OCI-LY7 (cell line): Measurements from ENCODE around the gene HOXA4. TPM values are rescaled to one million over a fixed set of nuclear protein-coding genes. Genes with fewer than 3 reads are reported as not detected.

Source experiments
- BruUV-seq: library from RNA; stranded (reverse); fragments of 400-500 nt; replicated peaks from 2 replicates; lab custom pipeline; 2021; lab: Mats Ljungman, UMichigan
- CTCF ChIA-PET: fragments of 300-600 bp; sonication (Branson Sonifier 250); formaldehyde crosslinking; loops from one replicate; lab custom pipeline; 2022; ENCODE audit warnings: antibody characterized with exemption; ENCODE audit not compliant: unreplicated experiment; lab: Charles Lee
- POLR2A ChIA-PET: fragments of 300-600 bp; sonication (Branson Sonifier 250); formaldehyde crosslinking; loops from one replicate; lab custom pipeline; 2022; ENCODE audit warnings: antibody characterized with exemption; lab: Charles Lee
- DNase-seq: peaks from one replicate; pipeline ENCODE4 v3.0.0-alpha.2; 2015; ENCODE audit warnings: low spot score
- H2AFZ ChIP-seq: fragments of 200-600 bp; sonication (generic), shearing (Covaris generic); 2 replicates; pipeline ENCODE4 v1.6.1; 2014; ENCODE audit warnings: mild to moderate bottlenecking, antibody characterized with exemption, low read length, moderate library complexity
- H3K27ac ChIP-seq: fragments of 200-600 bp; sonication (generic); 2 replicates; pipeline ENCODE4 v1.5.1; 2014; ENCODE audit warnings: mixed run types, low read depth, mild to moderate bottlenecking, moderate library complexity, low read length, inconsistent platforms; ENCODE audit not compliant: poor library complexity, severe bottlenecking
- H3K36me3 ChIP-seq: fragments of 200-600 bp; sonication (generic); 2 replicates; pipeline ENCODE4 v1.6.1; 2014; ENCODE audit warnings: mild to moderate bottlenecking, antibody characterized with exemption, low read length, moderate library complexity, mixed read lengths; ENCODE audit not compliant: insufficient read depth
- H3K4me1 ChIP-seq: fragments of 200-600 bp; sonication (generic); 2 replicates; pipeline ENCODE4 v1.5.1; 2014; ENCODE audit warnings: mild to moderate bottlenecking, low read length; ENCODE audit not compliant: insufficient read depth, poor library complexity, severe bottlenecking
- H3K4me2 ChIP-seq: fragments of 200-600 bp; sonication (generic); 2 replicates; pipeline ENCODE4 v1.6.1; 2014; ENCODE audit warnings: mild to moderate bottlenecking, low read length
- H3K4me3 ChIP-seq: fragments of 200-600 bp; sonication (generic); 2 replicates; pipeline ENCODE4 v1.5.1; 2014; ENCODE audit warnings: mild to moderate bottlenecking, low read depth, low read length; ENCODE audit not compliant: poor library complexity, severe bottlenecking
- H3K79me2 ChIP-seq: fragments of 200-600 bp; sonication (generic); 2 replicates; pipeline ENCODE4 v1.6.1; 2016; ENCODE audit warnings: low read depth, mild to moderate bottlenecking, low read length, moderate library complexity, mixed read lengths; ENCODE audit not compliant: insufficient read depth
- H3K9me2 ChIP-seq: fragments of 200-600 bp; sonication (generic); 2 replicates; pipeline ENCODE4 v1.6.1; 2016; ENCODE audit warnings: mild to moderate bottlenecking, low read length, mixed read lengths; ENCODE audit not compliant: insufficient read depth
- H3K9me3 ChIP-seq: fragments of 200-600 bp; sonication (generic); 2 replicates; pipeline ENCODE4 v1.6.1; 2014; ENCODE audit warnings: mild to moderate bottlenecking, mixed run types, low read length, mixed read lengths
- H4K20me1 ChIP-seq: fragments of 200-600 bp; sonication (generic); 2 replicates; pipeline ENCODE4 v1.6.1; 2014; ENCODE audit warnings: mild to moderate bottlenecking, antibody characterized with exemption, low read length, moderate library complexity, mixed read lengths; ENCODE audit not compliant: insufficient read depth
- EZH2phosphoT487 ChIP-seq: fragments of 200-600 bp; sonication (generic); IDR thresholded peaks from 2 replicates; pipeline ENCODE4 v1.6.1; 2018; ENCODE audit warnings: low read depth, borderline replicate concordance, mild to moderate bottlenecking, mixed run types, antibody characterized with exemption, low read length, moderate library complexity, mixed read lengths
- intact Hi-C: fragments of 100-400 bp; cut with micrococcal nuclease; formaldehyde crosslinking; loops from one replicate; pipeline ENCODE4 v1.10.0; 2022; ENCODE audit not compliant: unreplicated experiment
- total RNA-seq, 2 experiments: library from RNA; depleted of rRNA in 1 of 2; stranded (reverse); fragments of >200 nt in 1 of 2; shearing (Covaris generic) in 1 of 2; gene quantifications; 2 replicates each; pipeline ENCODE4 v1.2.3, GENCODE V29; 2014 to 2022
- TF ChIP-seq, protein P1 (sequence below): fragments of 200-600 bp; sonication (generic); conservative IDR thresholded peaks from 2 replicates; pipeline ENCODE4 v1.5.1; 2014; ENCODE audit warnings: mild to moderate bottlenecking, antibody characterized with exemption, low read length, moderate library complexity, mixed read lengths

The HOXA4 gene
- total RNA-seq, 2 experiments from 2014 or later = 2.0 TPM; not detected in 1

DNA sequence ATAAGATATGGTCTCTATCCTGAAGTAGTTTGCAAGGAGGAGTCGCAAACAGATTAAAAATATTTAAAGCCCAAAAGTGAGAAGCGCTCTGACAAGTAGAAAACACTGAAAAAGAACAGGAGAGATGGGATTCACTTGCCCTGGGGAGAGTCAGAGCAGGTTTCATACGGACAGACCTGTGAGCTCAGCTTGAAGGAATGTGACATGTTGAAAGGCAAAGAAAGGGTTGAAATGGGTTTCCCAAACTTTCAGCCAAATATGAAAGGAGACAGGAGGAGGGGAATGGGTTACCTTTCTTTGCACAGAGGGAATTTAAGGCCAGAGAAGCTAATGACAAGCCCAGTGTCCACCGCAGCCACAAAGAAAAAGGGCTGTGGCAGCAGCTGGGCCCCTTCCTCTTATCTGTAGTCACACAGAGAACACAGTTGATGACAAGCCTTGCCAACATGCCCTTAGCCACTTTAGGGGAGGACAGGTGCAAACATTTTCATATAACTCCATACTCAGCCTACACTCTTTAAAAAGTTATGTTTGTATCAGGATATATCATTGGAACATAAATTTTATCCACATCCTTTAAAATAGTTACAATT is 49.6 kb downstream of the HOXA4 start:
- Histone ChIP-seq H2AFZ (no peak overlapping the region), H4K20me1 (no peaks in the 10 kb centered on the region), H3K27ac (no peak overlapping the region), H3K9me2 (no peaks in the 10 kb centered on the region), H3K4me3 (no peak overlapping the region), H3K9me3 (no peaks in the 10 kb centered on the region; the same call in 1 of the 2 replicates), H3K36me3 (no peaks in the 10 kb centered on the region), H3K4me2 (no peak overlapping the region), H3K4me1 (no peaks in the 10 kb centered on the region), H3K79me2 (no peaks in the 10 kb centered on the region)
- intact Hi-C loops = no loop called here
- ChIA-PET CTCF (no interaction called here), POLR2A (interaction anchor here (0.5 to 1.2 kb wide), 4 partner anchors 9 to 1394 kb away, joined by 3 read pairs; no protein-coding TSS in a partner anchor)
- DNase-seq = no peak
- TF ChIP-seq EZH2phosphoT487 = no peak
- TF ChIP-seq, protein P1, sequence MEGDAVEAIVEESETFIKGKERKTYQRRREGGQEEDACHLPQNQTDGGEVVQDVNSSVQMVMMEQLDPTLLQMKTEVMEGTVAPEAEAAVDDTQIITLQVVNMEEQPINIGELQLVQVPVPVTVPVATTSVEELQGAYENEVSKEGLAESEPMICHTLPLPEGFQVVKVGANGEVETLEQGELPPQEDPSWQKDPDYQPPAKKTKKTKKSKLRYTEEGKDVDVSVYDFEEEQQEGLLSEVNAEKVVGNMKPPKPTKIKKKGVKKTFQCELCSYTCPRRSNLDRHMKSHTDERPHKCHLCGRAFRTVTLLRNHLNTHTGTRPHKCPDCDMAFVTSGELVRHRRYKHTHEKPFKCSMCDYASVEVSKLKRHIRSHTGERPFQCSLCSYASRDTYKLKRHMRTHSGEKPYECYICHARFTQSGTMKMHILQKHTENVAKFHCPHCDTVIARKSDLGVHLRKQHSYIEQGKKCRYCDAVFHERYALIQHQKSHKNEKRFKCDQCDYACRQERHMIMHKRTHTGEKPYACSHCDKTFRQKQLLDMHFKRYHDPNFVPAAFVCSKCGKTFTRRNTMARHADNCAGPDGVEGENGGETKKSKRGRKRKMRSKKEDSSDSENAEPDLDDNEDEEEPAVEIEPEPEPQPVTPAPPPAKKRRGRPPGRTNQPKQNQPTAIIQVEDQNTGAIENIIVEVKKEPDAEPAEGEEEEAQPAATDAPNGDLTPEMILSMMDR = no peak
- no TSS peak for BruUV-seq

DNA sequence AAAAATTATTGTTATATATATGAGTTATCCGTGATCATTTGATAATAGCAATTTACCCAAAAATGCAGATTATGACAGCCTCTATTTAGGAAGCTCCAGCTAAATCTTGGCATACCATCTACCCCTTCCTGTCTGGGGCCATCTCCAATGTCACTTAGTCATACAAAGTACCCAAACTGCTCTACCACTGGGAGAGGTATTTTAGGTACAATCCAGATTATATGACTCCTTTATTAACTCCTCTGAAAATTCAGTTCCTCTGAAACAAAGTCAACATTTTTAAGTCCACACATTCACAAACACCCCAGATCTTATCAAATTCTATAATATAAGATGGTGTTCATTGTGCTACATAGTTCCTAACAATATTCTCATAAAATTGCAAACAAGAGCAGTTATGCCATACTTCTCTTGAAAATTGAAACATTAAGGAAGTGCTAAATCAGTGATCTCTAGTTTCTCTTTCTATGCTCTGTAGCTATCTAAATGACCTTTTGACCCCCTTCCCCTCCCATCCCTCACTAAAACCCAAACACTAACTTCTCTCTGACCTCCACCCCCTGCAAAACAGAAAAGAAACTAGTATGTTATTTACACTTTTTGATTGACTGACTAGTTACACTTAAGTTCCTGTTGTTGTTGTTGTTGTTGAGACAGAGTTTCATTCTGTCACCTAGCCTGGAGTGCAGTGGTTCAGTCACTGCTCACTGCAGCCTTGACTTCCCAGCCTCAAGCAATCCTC is 51.2 kb downstream of the HOXA4 start:
- no peaks in the 10 kb centered on the region for H4K20me1 ChIP-seq
- no peaks in the 10 kb centered on the region for H3K36me3 ChIP-seq
- no peaks in the 10 kb centered on the region; the same call in 1 of the 2 replicates for H3K9me3 ChIP-seq
- H3K27ac ChIP-seq = no peak overlapping the region
- BruUV-seq = no TSS peak
- H3K4me3 ChIP-seq = no peak overlapping the region
- no peaks in the 10 kb centered on the region for H3K4me1 ChIP-seq
- intact Hi-C loops = no loop called here
- TF ChIP-seq EZH2phosphoT487 = no peak
- TF ChIP-seq, protein P1 = no peak
- no peak for DNase-seq
- no peaks in the 10 kb centered on the region for H3K9me2 ChIP-seq
- no peaks in the 10 kb centered on the region for H3K79me2 ChIP-seq
- CTCF ChIA-PET = no interaction called here
- H2AFZ ChIP-seq = no peak overlapping the region
- no peak overlapping the region for H3K4me2 ChIP-seq
- POLR2A ChIA-PET = interaction anchor here (0.6 to 0.8 kb wide), 2 partner anchors 13 to 820 kb away, joined by 3 to 4 read pairs; no protein-coding TSS in a partner anchor
